Astrocyte of the spinal cord (primary cell): ENCODE results near the gene MCCD1.
"Not testable (repeated sequence)": the region's sequence is repeated elsewhere in the genome, so short reads cannot be mapped to it uniquely, and the experiment has no call there.

Source experiments
- DNase-seq: peaks from one replicate; pipeline ENCODE4 v3.0.0; 2011; ENCODE audit warnings: low read depth, low spot score
- H3K4me3 ChIP-seq: 2 replicates; pipeline ENCODE4 v1.5.1; 2011; ENCODE audit warnings: low read depth, mild to moderate bottlenecking, low read length, moderate library complexity
- in situ Hi-C: cut with HindIII; loops from 2 replicates; pipeline ENCODE4 v1.10.0; 2017; ENCODE audit warnings: low sequenced_read_pairs
- TF ChIP-seq, protein P1 (sequence below): IDR thresholded peaks from 2 replicates; pipeline ENCODE4 v1.5.1; 2012; ENCODE audit warnings: low read depth, mild to moderate bottlenecking, low read length, inconsistent platforms

MCCD1 gene

GRCh38 chr6:31498748-31499147 lies 30.0 kb upstream of the MCCD1 start:
- H3K4me3 ChIP-seq, result peak overlapping the region; percentile 60
- TF ChIP-seq, protein P1, sequence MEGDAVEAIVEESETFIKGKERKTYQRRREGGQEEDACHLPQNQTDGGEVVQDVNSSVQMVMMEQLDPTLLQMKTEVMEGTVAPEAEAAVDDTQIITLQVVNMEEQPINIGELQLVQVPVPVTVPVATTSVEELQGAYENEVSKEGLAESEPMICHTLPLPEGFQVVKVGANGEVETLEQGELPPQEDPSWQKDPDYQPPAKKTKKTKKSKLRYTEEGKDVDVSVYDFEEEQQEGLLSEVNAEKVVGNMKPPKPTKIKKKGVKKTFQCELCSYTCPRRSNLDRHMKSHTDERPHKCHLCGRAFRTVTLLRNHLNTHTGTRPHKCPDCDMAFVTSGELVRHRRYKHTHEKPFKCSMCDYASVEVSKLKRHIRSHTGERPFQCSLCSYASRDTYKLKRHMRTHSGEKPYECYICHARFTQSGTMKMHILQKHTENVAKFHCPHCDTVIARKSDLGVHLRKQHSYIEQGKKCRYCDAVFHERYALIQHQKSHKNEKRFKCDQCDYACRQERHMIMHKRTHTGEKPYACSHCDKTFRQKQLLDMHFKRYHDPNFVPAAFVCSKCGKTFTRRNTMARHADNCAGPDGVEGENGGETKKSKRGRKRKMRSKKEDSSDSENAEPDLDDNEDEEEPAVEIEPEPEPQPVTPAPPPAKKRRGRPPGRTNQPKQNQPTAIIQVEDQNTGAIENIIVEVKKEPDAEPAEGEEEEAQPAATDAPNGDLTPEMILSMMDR, result no peak
- DNase-seq, result no peak
- in situ Hi-C loops, result no loop called here

- H3K4me3 ChIP-seq, DNase-seq, in situ Hi-C loops: not testable (repeated sequence)
Observed at GRCh38 chr6:31499648-31500047, 29.1 kb upstream of the MCCD1 start.

GRCh38 chr6:31502586-31502985 lies 26.2 kb upstream of the MCCD1 start:
- in situ Hi-C loops, result no loop called here
- TF ChIP-seq, protein P1, result no peak
- DNase-seq, result no peak
- H3K4me3 ChIP-seq, result no peak overlapping the region

- H3K4me3 ChIP-seq, in situ Hi-C loops, DNase-seq: not testable (repeated sequence)
Observed at GRCh38 chr6:31509036-31509435, 19.7 kb upstream of the MCCD1 start.

DNA sequence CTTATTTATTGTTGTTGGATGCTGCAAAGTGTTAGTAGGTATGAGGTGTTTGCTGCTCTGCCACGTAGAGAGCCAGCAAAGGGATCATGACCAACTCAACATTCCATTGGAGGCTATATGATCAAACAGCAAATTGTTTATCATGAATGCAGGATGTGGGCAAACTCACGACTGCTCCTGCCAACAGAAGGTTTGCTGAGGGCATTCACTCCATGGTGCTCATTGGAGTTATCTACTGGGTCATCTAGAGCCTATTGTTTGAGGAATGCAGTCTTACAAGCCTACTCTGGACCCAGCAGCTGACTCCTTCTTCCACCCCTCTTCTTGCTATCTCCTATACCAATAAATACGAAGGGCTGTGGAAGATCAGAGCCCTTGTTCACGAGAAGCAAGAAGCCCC lies 18.8 kb upstream of the MCCD1 start:
- no peak overlapping the region for H3K4me3 ChIP-seq
- in situ Hi-C loops, result no loop called here
- TF ChIP-seq, protein P1, result no peak
- no peak for DNase-seq

DNA sequence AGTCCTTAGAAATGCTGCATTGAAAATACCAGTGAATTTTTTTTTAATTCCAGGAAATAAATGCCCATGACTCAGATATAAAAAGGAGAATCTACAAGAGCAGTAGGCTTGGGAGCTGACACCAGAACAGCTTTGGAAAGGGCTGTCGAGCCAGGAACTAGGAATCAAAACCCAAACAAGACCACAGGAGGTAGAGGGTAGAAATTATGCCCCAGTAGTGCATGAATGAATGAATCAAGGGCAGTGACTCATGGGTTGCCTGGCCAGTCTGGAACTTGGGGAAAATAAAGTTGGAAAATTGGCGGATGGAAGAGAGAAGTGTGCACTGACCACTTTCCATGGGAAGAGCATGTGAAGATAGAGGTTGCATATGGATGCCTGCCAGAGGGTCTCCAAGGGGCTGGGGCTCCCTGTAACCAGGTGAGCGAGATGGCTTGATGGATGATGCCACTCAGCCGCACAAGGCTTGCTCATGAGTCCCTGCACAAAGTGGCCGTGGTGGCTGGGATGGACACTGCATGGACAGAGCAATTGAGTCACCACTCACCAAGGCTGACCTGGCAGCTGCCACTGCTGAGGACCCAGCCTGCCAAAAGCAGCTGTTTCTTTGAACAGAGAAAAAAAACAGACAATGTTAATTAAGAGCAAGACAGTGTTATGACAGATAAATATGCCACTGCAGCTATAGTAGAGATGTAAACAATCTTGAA lies 15.2 kb upstream of the MCCD1 start:
- TF ChIP-seq, protein P1, result no peak
- in situ Hi-C loops, result no loop called here
- DNase-seq, result no peak
- no peak overlapping the region for H3K4me3 ChIP-seq

DNA sequence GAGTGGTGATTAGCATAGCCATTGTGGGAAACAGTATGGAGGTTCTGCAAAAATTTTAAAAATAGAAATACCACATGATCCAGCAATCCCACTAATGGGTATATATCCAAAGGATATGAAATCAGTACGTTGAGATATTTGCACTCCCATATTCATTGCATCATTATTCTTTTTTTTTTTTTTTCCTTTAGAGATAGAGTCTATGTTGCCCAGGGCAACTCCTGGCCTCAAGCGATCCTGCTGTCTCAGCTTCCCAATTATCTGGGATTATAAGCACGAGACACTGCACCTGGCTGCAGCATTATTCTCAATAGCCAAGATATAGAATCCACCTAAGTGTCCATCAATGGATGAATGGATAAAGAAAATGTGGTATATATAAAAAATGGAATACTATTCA lies 6.9 kb upstream of the MCCD1 start:
- no peak for DNase-seq
- in situ Hi-C loops, result no loop called here
- TF ChIP-seq, protein P1, result no peak

GRCh38 chr6:31525553-31525931 lies 3.2 kb upstream of the MCCD1 start:
- TF ChIP-seq, protein P1, result no peak
- no peak overlapping the region for H3K4me3 ChIP-seq
- in situ Hi-C loops, result no loop called here
- DNase-seq, result no peak

More for the DNA sequence above, 6.9 kb upstream of the MCCD1 start:
- H3K4me3 ChIP-seq, result no peak overlapping the region
